GM13976 (cell line): ENCODE measurements around the gene CDC14A.

Source experiments
- DNase-seq: peaks from one replicate; pipeline ENCODE4 v3.0.0; 2012; ENCODE audit warnings: low spot score
- in situ Hi-C: fragments of 300-500 bp; cut with MboI; formaldehyde crosslinking; loops from one replicate; pipeline ENCODE4 v1.12.0; 2022; ENCODE audit warnings: low sequenced_read_pairs, mixed read lengths, inconsistent platforms; ENCODE audit not compliant: unreplicated experiment
- TF ChIP-seq, protein P1 (sequence below): IDR thresholded peaks from 2 replicates; pipeline ENCODE4 v1.5.1; 2012; ENCODE audit warnings: borderline replicate concordance, mild to moderate bottlenecking; ENCODE audit not compliant: insufficient read depth; ENCODE audit errors: extremely low read depth, missing control alignments, control extremely low read depth

CDC14A gene

GRCh38 chr1:100423832-100424337, 71.6 kb downstream of the CDC14A start:
- in situ Hi-C loops, result no loop called here
- TF ChIP-seq, protein P1, sequence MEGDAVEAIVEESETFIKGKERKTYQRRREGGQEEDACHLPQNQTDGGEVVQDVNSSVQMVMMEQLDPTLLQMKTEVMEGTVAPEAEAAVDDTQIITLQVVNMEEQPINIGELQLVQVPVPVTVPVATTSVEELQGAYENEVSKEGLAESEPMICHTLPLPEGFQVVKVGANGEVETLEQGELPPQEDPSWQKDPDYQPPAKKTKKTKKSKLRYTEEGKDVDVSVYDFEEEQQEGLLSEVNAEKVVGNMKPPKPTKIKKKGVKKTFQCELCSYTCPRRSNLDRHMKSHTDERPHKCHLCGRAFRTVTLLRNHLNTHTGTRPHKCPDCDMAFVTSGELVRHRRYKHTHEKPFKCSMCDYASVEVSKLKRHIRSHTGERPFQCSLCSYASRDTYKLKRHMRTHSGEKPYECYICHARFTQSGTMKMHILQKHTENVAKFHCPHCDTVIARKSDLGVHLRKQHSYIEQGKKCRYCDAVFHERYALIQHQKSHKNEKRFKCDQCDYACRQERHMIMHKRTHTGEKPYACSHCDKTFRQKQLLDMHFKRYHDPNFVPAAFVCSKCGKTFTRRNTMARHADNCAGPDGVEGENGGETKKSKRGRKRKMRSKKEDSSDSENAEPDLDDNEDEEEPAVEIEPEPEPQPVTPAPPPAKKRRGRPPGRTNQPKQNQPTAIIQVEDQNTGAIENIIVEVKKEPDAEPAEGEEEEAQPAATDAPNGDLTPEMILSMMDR, result no peak
- DNase-seq, result no peak

GRCh38 chr1:100428160-100428559, 75.9 kb downstream of the CDC14A start:
- no peak for DNase-seq
- TF ChIP-seq, protein P1, result no peak
- in situ Hi-C loops, result no loop called here

- in situ Hi-C loops, result no loop called here
- TF ChIP-seq, protein P1, result no peak
- DNase-seq, result no peak
Observed at GRCh38 chr1:100430325-100430756, 78.0 kb downstream of the CDC14A start.

GRCh38 chr1:100431954-100432353, 79.6 kb downstream of the CDC14A start:
- in situ Hi-C loops, result no loop called here
- TF ChIP-seq, protein P1, result no peak

DNA sequence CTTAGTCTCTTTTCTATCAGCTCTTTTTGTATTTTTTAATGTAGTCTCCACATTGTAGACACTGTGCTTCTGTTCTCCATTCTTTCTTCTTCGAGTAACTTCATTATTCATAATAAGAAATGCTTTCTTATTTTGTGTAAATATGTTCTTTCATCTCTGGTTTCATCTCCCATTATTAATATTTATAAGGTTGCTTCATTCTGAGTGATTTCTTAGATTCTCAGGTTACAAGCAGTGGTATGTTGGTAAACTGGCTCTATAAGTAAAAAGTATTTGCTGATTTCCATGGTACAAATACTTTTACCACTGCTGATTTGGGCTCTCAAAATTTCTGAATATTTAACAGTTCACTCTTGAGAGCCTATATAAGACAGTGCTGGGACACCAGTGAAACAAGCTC, 81.3 kb downstream of the CDC14A start:
- TF ChIP-seq, protein P1, result no peak
- DNase-seq, result no peak
- in situ Hi-C loops, result no loop called here

More at GRCh38 chr1:100431954-100432353, 79.6 kb downstream of the CDC14A start:
- DNase-seq, result no peak

DNA sequence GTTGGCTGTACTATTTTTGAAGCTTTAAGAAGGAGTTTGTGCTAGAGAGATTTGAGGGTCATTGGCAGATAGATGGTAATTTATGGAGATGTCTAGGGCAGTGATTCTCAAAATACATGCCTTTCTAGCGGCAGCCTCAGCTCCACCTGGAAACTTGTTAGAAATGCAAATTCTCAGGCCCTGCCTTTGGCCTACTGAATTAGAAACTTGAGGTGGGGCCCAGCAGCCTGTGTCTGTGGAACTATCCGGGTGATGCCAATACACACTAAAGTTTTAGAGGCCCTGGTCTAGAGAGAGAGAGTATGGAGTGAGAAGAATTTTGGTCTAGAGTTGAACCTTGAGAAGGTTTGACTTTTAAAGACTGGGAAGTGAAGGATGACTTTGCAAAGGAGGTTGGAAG, 82.5 kb downstream of the CDC14A start:
- in situ Hi-C loops, result no loop called here
- TF ChIP-seq, protein P1, result no peak
- DNase-seq, result no peak

DNA sequence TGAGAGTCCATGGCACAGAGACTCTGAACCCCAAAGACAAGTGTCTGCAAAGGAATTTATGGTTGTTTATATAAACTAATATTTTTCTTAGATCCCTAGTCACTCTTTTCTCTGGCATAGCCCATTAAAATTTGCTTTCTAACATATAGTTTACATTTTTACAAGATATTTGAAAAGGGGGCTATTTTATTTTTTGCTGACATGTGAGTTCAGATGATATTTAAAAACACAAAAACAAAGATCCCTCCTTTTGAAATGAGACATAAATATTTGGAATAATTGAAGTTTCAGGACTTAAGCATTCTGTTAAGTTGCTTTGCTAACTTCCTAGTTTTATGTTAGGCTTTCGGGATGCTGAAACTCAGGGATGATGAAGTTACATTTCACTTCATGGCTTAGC, 86.1 kb downstream of the CDC14A start:
- TF ChIP-seq, protein P1, result no peak
- in situ Hi-C loops, result no loop called here
- no peak for DNase-seq
